ENCODE measurements around the gene SP100.
"Not testable (repeated sequence)": the region's sequence is repeated elsewhere in the genome, so short reads cannot be mapped to it uniquely, and the experiment has no call there.

SP100 gene

DNA sequence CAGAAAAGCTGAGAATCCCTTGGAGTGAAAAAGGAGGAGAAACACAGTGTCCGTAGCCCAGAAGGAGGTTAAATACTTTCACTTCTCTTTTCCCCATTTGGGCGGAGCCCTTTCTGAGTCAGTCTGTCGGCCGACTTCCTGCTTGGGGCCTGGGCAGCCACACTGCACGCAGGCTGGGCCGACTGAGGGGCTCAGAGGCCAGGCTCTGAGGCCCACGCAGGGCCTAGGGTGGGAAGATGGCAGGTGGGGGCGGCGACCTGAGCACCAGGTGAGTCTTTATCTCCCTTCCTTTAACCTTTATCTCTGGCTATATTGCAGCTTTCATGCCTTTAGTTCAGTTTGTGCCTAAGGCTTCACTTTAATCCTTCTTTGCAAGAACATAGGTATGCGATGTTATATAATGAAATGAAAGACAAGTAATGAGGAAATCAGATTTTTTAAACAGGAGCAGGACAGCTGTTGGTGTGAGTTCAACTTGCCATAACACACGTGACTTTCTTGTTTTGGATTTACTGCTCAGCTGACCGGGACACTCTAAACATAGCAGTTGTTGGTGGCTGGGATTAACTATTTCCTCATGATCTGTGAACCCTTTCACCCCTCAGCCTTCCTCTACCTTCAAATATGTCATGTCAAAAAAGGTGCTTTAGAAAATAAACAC, at the start of gene SP100:
TSS of gene SP100 (plus strand) at position 141 of the 661 bp plus-strand sequence. CDS start at position 237, 96 bp downstream.
- DNase-seq = peak; percentile 59 to 63

DNA sequence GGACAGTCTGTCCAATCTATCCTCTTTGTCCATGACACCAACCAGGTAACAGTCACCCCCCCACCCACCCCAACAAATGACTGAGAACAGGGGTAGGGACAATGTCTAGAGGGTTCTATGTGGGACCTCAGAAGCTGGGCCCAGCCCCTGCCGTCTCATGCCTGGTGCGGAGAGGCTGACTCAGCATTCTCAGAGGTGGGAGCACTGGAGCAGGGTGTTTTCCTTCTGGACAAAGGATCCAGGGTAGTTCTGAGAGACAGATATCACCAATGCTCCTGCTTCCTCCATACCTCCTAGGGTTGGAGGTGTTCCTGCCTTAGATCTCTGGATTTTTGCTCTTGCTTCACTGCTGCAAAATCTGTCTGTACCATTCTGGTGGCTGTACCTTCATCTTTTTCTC, 33.9 kb upstream of the SP100 start:
- no peak for DNase-seq

DNA sequence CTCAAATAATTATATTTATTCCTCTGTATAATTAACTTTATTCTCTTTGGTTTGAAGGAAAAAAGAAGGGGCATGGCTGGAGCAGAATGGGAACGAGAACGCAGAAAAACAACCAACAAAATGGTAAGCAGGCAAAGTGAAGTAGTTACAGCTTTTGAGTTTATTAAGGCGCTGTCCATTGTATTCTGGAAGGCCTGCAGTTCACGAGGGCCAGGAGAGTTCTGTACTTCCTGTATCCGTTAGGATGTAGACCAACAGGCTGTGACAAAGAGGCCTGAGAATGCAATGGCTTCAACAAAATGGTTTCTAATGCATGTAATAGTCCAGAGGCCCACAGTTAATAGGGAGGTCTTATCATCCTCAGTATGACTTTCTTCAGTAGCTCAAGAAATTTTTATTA, 32.5 kb upstream of the SP100 start:
- DNase-seq = no peak

DNA sequence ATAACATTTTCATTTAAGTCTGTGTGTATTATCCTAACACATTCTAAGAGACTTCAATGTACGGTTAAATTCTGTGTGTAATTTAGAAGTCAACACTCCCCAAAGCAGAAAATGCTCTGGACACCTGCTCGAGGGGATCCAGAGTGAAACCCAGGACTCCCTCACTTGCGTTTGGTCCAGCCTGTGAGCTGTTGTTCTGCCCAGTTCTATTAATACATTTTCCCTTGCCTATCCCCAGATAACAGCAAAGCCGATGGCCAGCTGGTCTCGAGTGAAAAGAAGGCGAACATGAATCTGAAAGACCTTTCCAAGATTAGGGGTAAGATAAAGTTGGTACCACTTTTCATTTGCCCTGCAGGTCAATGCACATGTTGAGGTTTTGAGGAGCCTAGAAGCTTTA, 31.0 kb upstream of the SP100 start:
- no peak for DNase-seq

DNA sequence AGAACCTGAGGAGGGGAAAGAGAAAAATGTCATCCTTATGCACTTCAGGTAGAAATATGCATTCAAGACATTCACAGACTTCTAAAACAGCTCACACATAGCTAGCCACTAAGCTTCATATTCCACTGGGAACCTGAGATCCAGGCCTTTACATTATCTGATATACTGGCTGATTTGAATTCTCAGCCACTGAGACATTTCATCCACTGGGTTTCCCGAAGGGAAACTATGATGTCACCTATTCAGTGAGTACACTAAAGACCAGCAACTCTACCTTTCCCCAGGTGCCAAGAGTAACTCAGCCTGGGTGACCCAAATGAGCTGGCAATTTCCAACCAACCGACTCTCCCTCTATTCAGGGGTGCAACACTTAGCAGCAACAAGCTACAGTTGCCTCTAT, 21.7 kb upstream of the SP100 start:
- DNase-seq = no peak

DNA sequence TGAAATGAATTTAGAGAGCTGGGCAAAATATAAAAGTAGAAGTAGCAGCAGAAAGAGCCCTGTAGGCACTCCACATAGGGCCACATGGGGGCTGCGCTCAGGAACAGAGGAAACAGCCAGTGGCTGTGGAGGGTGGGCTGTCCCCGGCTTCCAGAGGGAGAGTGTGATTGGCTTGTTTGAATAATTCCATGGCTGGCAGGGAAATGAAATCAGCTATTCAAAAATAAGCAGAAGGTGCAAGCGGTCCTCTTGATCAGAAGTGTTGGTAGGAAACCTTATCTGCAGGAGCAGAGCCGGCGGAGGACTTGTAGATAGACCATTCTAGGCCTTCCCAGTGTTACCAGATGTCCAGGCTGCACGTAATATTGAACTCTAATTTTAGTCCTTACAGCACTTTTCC, 17.3 kb upstream of the SP100 start:
- not testable (repeated sequence) for DNase-seq

DNA sequence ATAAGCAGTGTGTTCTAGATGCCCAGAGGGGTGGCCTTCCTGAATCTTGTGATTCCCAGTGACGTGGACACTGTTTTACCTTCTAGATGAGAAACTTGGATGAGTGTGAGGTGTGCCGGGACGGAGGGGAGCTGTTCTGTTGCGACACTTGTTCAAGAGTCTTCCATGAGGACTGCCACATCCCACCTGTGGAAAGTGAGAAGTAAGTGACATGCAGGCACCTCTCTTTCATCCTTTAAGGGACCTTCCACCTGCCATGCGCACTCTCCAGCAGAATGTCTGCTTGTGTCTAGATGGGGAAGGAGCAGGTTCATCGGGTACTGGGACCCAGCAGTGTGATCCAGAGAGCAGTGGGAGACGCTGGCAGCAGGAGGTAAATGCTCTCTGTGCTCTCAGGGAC, 16.0 kb upstream of the SP100 start:
- DNase-seq = no peak

DNA sequence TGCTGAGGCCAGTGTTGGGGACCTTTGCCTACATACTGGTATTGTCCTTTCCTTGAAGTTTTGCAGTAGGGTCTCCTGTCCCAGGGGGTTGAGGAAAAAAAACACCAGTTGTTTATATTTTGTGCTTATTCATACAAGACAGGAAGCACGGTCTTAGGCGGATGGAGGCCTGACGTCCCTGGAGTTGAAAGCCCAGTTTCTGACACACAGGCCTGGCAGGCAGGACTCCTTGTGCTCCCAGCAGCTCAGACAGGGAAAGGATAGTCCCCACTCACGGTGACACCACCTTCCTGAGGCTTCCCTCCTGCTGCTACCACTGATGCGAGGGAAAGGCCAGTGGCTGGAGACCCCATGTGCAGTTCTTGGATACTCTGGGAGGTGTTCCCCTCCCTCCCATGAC, 15.5 kb upstream of the SP100 start:
- no peak for DNase-seq

DNA sequence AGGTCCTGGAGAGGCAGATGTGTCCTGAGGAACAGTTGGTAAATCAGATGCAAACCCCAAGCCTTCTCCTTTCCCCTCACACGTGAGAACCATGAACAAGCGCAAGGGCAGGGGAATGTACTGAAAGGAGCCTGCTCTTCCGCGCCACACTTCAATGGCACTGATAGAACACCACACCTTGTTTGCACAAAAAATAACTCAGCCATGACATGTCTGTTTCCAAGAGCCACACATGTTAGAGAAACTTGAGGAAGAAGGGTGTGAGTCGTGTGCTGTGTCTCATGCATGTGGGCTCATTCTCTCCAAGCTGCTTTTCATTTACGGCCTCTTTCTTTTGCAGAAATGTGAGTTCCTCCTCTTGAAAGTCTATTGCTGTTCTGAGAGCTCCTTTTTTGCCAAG, 15.0 kb upstream of the SP100 start:
- not testable (repeated sequence) for DNase-seq

DNA sequence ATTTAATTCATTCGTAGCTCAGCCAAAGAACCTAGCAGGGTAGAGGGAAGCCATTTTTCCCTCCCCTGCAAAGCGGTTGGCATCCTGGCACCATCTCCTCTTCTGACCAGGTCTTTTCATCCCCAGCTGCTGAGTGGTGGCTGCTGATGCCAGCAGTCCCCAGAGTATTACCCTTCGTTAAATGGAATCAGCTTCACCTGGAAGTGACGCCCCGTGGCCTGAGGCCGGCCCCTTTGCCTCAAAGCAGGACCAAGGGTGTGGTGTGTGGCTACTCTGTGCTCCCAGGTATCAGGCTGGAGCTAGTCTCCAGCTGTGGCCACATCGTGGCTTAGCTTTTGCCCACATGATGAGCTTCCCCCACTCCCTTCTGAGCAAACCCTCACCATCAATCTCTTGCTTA, 12.3 kb upstream of the SP100 start:
- DNase-seq = no peak

DNA sequence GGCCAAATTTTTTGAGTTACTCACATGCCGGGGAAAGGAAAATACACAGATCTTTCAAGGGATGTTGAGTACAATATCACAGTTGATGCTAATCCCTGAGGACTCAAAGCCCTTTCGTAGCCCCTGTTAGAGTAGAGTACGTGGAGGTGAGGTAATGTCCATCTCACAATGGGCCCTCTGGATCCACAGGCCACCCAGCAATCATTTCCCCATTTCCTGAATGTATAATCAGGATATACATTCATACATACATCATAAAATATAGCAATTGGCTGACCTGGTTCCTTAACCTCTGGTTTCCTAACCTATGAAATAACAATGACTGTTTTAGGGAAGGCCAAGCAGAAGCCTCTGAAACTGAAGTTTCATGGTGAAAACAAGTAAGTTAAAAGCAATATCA, 10.2 kb upstream of the SP100 start:
- DNase-seq = no peak

DNA sequence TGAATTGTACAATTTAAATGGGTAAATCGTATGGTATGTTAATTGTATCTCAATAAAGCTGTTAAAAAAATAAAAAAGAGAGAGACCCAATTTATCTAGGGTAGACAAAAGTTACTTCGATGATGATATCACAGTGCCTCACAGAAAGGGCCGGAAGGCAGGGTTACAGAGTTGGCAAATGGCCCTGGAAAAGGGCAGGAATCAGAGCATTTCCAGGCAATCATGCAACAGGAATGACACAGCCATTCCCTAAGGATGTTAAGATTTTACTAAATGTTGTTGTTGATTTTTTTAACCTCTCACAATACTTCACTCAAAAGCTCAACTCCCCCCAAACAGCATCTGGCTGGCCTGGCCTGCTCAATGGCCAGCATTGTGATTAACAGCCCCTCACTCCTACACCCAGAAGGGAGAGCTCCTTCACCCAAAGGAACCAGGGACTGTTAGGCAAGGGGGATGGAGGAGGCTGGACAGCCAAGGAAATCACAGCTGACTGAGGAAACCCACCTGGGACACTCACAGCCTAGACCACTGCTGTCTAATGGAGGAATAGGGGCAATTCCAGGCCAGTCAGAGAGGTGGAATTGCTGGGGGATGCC, 7.7 kb upstream of the SP100 start:
- DNase-seq = no peak

DNA sequence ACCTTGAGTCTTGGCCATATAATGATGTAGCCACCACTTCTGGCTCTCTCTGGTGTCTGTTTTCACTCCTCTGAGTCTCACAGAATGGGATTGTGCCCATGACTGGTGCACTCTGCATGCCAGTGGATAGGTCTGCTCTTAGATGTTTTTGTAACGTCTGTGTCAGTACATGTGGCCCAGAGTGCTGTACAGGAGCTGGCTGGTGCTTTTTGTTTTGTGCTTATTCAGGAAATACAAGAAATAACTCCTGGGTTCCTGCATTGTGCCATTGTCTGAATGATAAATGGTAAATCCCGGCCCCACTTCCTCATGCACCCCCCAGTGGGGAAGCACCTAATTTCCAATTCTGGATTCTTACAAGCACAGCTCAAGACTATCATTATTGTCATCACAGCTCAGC, 6.7 kb upstream of the SP100 start:
- not testable (repeated sequence) for DNase-seq

DNA sequence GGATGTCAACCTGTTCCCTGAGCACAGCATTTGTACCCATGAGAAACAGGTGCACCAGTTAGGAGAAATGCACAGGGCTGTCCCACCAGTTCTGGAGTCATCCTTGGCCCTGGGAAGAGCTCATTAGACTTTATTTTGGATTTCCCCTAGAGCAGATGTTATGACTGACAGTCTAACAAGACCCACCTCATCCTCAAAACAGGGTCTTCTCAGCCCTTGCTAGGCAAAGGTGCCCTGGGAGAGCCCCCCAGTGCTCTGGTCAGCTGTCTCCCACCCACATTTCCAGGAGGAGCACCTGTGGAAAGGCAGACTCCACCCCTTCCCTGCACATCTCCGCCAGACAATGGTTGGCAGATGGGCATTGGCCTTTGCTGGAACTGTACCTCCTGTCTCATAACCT, 5.7 kb upstream of the SP100 start:
- DNase-seq = no peak

DNA sequence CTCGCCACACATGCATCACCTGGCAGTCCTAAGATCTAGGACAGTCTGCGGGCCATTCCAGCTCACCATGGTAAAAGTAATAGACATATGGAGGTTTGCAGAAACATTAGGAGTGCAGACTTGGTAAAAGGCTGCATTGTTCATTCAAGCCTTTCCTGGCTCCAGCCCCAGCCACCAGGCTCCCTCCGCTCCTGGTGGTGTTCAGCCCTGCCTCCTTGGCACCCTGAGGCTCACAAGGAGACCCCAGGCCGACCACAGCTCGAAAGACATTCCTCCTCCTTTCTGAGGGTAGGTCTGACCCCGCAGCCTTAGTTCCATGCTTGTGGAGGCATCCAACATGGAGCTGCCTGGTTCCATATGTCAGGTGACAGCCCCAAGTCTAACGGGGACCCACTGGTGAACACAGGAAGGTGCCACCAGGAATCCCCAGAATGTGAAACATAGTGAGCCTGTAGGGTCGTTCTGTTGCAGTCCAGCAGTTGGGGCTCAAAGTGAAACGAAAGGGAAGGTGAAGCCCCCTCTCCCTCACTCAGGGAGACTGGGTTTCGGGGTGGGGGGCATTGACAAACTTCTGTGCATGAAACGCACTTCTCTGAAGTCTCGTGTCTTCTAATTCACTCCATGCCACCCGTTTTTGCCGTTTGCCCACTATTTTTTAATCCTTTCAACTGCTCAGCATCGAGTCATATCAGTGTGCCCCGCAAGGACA, 5.0 kb upstream of the SP100 start:
- no peak for DNase-seq

DNA sequence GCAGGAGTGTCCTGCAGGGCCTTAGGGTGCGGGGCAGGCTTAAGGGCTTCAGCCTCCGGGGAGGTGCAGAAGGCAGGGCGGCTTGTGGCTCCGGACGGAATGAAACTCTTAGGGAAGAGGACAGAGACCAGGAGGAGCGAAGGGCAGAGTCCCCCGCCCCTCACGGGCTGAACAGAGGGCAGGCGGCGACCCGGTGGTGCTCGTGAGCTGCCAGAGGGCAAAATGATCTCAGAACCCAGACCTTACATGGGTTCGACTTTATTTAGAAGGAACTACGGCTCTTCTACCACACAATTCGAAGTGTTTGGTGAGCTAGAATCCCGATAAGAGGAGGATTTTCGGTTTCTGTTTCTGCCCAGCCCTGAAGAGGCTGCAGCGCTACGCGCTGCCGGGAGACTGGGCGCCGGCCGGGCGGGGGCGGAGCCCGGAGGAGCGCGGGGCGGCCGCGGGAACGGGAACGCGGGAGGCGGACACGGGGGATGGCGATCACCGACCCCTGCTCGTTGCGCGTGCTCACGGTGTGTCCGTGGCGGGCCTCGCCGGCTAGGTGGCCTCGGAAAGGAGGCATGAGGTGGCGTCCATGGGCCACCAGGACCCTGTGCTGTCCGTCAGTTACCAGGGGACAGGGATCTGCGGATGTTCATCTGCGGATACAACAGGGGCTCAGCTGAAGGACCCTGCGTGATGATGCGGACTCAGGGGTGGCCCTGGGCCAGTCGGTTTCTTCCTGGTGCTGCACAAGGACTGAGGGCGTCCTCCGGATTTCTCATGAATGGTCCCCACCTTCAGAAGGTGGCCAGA, 4.2 kb upstream of the SP100 start:
- DNase-seq = peak; percentile 49 to 51

DNA sequence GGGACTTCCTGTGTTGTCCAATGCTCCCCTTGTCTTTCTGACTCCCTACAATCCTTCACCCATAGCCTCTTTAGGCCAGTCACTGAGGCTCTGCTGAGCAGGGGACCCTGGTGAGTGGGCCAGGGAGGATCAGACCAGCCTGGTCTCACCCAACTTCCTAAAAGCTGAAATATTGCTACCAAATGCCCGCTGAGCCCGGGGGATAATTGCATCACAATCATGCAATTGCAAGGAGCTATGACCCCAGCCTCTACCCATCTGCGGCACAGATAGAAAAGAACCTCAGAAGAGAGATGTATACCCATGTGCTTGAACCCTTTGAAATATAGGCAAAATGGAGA, 3.7 kb upstream of the SP100 start:
- DNase-seq = no peak

DNA sequence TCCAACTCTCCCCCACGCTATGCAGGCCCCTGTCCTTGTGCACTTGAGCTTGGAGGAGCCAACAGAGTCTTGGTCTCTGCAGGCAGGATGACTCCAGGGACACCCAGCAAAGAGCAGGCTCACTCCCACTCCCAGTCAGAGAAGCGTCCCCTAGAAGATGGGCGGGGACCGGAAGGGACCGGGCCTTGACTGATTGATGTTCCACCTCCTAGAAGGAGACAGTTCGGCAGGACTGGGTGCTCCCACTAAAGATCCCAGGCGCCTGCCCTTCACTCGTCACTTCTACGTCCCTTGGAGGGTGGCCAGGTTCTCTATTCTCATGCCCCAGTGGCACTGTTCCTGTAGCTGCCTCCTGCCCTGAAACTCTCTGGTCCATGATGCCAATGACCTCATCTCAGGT, 3.2 kb upstream of the SP100 start:
- no peak for DNase-seq

DNA sequence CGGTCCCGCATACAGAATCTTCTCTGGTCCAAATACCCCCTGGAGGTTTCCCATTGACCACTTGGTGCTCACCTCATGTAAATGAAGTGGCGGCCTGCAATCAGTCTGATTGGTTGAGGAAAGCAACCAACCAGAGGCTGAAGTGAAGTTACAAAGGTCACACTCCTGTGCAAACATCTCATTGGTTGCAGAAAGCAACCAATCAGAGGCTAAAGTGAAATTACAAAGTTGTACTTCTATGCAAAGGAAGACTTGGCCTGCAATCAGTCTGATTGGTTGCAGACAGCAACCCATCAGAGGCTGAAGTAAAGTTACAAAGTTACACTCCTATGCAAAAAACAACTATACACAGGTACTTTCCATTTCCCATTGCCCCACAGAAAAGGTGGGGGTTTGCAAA, 2.5 kb upstream of the SP100 start:
- DNase-seq = no peak

DNA sequence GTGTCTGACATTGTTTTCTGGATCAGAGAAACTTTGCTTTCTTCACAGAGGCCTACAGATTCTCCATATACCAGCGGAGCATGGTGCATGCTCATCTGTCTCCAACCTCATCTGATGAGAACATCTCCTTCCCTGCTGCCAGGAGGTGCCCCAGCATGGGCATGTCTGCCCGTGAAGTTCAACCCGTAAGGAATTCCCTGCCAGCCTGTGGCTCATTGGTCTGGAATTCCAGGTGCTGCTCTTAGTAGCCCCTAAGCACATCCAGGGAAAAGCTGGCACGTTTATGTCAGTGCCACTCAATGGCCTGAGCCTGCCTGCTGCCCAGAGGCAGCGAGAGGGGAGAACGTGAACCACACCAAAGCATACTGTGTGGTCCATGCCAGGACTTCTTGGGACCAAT, 1.7 kb upstream of the SP100 start:
- no peak for DNase-seq

DNA sequence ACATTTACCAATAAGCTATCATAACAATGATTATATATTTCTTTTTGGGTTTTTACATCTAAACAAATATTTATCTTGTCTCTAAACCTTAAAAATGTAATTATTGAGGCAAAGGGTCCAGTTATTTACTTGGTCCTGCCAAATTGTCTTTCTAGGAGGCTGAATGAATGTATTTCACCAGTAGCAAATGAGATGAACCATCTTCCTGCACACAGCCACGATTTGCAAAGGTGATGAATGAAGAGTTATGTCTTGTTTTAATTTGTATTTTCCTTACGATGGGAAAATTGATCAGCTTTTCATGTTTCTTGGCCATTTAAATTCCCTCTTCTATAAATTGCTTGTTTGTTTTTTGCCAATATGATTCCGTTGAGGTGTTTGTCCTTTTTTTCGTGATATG, 1.4 kb downstream of the SP100 start:
- no peak for DNase-seq

DNA sequence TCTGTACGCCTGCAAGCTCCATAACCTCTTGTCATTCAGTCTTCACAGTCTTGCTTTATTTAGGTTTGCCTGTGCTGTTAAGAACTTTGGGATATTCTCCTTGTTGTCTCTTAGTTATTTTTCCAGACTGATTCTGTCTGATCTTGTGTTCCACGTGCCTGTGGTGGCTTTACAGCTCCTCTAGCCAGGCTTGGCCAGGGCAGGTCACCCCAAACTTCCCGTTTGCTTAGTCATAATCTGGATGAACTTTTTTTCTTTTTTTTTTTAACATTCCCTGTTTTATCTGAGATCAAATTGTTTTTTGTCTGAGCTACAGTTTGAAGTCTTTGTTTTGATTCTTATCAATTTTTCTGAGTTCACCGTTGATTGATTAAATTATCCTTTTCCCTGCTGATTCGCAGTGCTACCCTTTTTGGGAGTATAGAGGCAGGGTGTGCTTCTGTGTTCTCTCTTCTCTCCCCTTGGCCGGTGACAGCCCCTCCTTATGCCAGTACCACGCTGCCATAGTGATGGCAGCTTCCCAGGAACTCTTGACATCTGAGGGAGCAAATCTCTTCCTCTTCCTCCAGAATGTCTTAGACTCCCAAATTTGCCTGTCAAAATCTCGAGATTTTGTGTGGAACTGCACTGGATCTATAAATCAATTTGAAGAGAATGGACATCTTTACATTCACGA, 2.5 kb downstream of the SP100 start:
- no peak for DNase-seq

DNA sequence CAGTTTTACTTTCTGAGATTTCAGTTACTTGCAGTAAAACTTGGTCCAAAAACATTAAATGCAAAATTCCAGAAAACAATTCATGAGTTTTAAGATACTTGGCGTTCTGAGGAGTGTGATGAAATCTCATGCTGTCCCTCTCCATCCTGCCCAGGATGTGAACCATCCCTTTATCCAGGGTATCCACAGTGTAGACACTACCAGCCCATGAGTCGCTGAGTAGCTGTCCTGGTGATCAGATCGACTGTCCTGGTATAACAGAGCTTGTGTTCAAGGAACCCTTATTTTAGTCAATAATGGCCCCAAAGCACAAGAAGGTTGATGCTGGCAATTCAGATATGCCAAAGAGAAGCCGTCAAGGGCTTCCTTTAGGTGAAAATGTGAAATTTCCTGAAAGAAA, 3.2 kb downstream of the SP100 start:
- no peak for DNase-seq

Data from stimulated activated CD4-positive, alpha-beta T cell treated with anti-CD3 and anti-CD28 coated beads, Interleukin-2, amount 100 ng/mL, for 48 hours (primary cell).